HG03558 (cell line): Measurements from ENCODE around the gene FLT1.

Experiments
- ATAC-seq: cut with Tn5 transposase; IDR thresholded peaks from one replicate; pipeline ENCODE4 v1.9.1; 2021; ENCODE audit warnings: moderate number of reproducible peaks; ENCODE audit not compliant: unreplicated experiment; ENCODE audit errors: extremely low read depth

FLT1 gene, protein sequence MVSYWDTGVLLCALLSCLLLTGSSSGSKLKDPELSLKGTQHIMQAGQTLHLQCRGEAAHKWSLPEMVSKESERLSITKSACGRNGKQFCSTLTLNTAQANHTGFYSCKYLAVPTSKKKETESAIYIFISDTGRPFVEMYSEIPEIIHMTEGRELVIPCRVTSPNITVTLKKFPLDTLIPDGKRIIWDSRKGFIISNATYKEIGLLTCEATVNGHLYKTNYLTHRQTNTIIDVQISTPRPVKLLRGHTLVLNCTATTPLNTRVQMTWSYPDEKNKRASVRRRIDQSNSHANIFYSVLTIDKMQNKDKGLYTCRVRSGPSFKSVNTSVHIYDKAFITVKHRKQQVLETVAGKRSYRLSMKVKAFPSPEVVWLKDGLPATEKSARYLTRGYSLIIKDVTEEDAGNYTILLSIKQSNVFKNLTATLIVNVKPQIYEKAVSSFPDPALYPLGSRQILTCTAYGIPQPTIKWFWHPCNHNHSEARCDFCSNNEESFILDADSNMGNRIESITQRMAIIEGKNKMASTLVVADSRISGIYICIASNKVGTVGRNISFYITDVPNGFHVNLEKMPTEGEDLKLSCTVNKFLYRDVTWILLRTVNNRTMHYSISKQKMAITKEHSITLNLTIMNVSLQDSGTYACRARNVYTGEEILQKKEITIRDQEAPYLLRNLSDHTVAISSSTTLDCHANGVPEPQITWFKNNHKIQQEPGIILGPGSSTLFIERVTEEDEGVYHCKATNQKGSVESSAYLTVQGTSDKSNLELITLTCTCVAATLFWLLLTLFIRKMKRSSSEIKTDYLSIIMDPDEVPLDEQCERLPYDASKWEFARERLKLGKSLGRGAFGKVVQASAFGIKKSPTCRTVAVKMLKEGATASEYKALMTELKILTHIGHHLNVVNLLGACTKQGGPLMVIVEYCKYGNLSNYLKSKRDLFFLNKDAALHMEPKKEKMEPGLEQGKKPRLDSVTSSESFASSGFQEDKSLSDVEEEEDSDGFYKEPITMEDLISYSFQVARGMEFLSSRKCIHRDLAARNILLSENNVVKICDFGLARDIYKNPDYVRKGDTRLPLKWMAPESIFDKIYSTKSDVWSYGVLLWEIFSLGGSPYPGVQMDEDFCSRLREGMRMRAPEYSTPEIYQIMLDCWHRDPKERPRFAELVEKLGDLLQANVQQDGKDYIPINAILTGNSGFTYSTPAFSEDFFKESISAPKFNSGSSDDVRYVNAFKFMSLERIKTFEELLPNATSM (N-terminal part only)

GRCh38 chr13:28494778-28495537, at the start of gene FLT1:
TSS of gene FLT1 (minus strand) at chr13:28495128. CDS start at chr13:28494843, 285 bp downstream.
- ATAC-seq: no peak

DNA sequence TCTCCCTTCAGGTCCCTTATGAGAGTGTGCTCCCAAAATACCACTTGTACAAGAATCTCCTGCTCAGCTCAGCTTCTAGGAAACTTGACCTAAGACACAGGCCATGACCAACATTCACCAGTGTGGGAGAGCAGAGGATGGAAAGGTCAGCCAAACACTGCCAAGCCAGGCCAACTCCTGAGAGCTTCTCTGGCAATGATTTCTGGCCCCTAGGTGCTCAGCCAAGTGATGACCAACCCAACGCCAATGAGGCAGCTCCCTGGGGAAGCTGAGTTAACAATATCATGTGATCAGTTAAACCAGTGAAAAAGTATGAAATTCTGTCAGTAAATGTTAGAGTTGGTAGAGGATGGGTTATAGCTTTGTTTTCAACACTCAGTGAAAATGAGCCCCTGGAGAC, 49.1 kb upstream of the FLT1 start:
- ATAC-seq: no peak

DNA sequence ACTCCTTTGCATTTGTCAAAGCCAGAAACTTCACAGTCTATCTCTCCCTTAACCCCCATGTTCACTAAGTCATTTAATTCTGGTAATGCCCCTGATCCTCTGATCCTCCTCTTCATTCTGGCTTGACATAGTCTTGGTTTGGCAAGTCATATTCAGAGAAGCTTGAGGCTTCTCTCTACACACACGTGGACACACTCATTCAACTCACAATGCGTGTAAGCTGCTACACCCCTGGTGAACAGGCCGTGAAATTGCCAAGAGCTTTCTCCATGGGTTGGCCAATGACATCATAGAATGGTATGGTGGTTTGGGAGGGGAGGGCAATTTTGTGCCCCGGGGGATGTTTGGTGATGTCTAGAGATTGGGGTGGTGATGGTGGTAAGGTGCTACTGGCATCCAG, 47.9 kb upstream of the FLT1 start:
- ATAC-seq: no peak

DNA sequence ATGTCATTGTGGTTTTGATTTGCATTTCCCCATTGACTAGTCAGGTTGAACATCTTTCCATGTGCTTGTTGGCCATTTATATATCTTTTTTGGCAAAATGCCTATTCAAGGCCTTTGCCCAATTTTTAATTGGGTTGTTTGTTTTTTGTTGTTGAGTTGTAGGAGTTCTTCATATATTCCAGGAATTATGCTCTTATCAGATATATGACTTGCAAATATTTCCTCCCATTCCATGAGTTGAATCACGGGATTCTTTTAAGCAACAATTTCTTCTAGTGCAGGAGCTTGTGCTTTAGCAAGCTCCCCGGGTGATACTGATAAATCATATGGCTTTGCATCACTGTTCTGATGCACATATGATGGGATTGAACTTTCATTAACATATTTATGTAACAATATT, 47.0 kb upstream of the FLT1 start:
- ATAC-seq: no peak

- ATAC-seq: no peak
Measured at GRCh38 chr13:28540612-28541011, 45.7 kb upstream of the FLT1 start.

- ATAC-seq: no peak
Measured at GRCh38 chr13:28539625-28540286, 44.8 kb upstream of the FLT1 start.

DNA sequence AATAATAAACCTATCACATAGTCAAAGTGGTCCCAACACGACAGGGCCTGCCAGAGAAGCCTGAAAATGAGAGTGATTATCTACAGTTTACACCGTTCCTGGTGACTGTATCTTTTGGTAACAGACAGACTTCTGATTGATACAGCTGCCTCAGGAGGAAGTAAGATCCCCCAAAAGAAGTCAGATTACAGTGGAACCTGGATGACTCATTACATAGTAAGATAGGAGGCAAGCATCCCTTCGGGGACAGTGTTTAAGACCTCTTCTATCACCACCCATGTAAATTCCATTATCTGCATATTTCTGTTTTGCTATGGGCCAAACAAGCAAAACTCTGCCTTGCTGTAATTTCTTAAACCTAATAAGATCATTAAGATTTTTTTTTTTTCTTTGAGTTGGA, 44.0 kb upstream of the FLT1 start:
- ATAC-seq: no peak

- ATAC-seq: no peak
Measured at GRCh38 chr13:28537171-28537570, 42.2 kb upstream of the FLT1 start.

DNA sequence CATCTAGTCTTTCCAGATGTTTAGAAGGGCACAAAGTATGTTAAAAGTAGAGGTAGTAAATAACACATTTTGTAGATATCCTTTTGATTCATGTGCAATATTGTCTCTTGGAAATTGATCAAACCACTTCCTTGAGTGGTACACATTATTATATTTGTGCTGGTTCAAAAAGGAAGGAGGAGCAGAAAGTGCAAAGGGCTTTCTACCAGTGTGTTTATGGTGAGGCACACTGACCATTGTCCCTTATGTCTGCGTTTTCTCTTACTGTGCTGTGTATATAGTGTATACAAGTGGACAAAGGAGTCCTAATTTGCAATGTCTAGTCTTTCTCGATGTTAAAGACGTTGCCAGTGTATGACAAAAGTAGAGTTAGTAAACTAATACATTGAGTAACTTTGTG, 41.4 kb upstream of the FLT1 start:
- ATAC-seq: no peak

- ATAC-seq: no peak
Measured at GRCh38 chr13:28535734-28536133, 40.8 kb upstream of the FLT1 start.

DNA sequence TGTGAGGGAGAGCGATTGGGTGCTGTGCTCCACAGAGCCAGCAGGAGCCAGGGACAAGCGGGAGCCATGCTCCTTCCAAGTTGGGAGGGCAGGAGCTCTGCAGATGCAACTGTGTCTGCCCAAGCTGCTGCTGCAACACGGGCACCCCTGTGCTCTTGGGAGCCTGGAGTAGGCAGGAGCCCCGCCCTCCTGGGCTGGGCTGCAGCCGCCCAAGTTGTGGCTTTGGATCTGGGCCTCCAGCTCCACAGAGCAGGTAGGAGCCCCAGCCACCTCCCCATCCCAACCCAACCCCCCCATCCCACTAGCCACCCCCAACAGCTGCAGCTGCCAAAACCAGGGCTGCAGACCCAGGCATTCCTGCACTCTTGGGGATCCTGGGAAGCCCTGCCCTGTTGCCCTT, 39.9 kb upstream of the FLT1 start:
- ATAC-seq: no peak

DNA sequence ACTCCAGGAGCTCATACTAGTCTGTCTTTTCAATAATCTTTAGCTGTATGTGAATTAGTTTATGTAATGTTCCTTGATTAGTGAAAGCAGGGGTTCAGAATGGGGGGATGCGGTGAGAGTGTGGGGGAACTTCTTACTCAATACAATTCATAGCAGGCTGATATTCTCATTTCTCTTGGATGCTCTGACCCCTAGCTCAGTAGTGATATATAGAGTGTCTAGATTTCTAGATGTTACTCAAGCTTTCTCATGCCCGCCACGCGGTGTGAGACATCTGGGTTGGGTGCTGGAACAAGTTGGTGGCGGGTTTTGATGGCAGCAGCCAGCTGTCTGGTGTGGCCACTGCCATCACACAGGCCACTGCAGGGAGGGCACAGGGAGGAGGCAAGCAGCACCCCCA, 39.3 kb upstream of the FLT1 start:
- ATAC-seq: no peak

DNA sequence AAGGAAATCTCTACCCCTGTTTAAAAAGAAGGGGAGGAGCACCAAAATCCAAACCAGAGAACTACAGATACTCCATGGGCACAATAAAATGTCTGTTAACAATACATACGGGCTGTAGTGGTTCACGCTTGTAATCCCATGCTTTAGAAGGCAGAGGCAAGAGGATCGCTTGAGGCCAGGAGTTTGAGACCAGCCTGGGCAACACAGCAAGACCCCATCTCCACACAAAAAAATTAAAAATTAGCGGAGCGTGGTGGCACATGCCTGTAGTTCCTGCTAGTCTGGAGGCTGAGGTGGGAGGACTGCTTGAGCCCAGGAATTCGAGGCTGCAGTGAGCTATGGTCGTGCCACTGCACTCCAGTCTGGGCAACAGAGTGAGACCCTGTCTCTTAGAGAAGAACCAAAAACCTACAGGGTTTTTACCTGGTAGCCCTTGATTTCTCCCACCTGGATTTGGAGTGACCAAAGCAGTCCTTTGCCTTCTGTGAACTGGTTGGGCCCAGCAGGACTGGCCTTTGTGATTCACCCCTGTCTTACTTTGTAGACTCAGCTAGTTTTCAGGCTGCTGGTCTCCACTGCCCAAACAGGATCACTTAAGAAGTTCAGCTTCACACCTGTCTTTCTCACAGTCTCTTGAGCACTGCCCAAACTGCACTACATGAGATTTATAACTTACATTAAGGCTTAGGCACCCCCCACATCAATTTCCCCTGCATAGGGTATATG, 38.7 kb upstream of the FLT1 start:
- ATAC-seq: no peak

DNA sequence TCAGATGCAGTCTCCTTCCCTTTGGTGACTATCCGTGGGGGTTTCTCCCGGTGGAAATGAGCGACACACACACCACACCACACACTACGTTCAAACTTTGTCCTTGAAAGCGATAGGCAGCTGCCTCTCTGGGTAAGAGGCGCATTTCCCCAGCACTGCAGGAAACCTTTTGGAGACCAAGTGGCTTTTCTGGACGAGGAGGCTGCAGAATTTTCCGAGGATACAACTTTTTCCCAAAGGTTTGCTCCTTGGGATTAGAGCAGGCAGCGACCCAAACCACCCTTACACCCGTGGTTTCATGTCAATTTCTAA, 38.2 kb upstream of the FLT1 start:
- no peak for ATAC-seq

GRCh38 chr13:28532388-28533124, 37.6 kb upstream of the FLT1 start:
- no peak for ATAC-seq

- no peak for ATAC-seq
Measured at GRCh38 chr13:28531845-28532387, 37.0 kb upstream of the FLT1 start.

- no peak for ATAC-seq
Measured at GRCh38 chr13:28531077-28531844, 36.3 kb upstream of the FLT1 start.
